DOHH2 (cell line): ENCODE measurements around the gene DYNLT5.

Experiments
- CTCF ChIP-seq: fragments of 200-600 bp; sonication (generic); IDR thresholded peaks from one replicate; pipeline ENCODE4 v1.5.1; 2014; ENCODE audit warnings: antibody characterized with exemption, mild to moderate bottlenecking, low read depth, low read length; ENCODE audit not compliant: poor library complexity, severe bottlenecking
- EZH2phosphoT487 ChIP-seq: fragments of 200-600 bp; sonication (generic); IDR thresholded peaks from 2 replicates; pipeline ENCODE4 v1.6.1; 2017; ENCODE audit warnings: borderline replicate concordance, mild to moderate bottlenecking, antibody characterized with exemption, low read length, moderate library complexity, mixed read lengths

GRCh38 chr1:66704177-66704875 is 47.9 kb upstream of the DYNLT5 start:
- TF ChIP-seq CTCF = no peak
- no peak for TF ChIP-seq EZH2phosphoT487
